ENCODE measurements around the gene PHETA2. TPM values are rescaled to one million over a fixed set of nuclear protein-coding genes. Genes with fewer than 3 reads are reported as not detected.

The PHETA2 gene
- total and polyA plus RNA-seq, 2 of the 13 experiments (the other 11 are each of a cell fraction or from before 2014, with no cell fraction given): 0.07 TPM; not detected in 1

GRCh38 chr22:42079319-42080251, 5.5 kb downstream of the PHETA2 start, which contains the start of gene SMDT1 (continued):
- TF ChIP-seq RERE (CRISPR knock-in tag; IDR thresholded peaks at IDR 0.05; ENCODE audit: low read depth) (no peak), NFE2L2 (IDR thresholded peaks at IDR 0.05; ENCODE audit: low read length) (no peak), DMTF1 (CRISPR knock-in tag; IDR thresholded peaks at IDR 0.05) (no peak), PAF1 (CRISPR knock-in tag; IDR thresholded peaks at IDR 0.05) (no peak), ZNF556 (CRISPR knock-in tag; IDR thresholded peaks at IDR 0.05; ENCODE audit: borderline replicate concordance) (0 out of 2 replicates have a peak, but pooled peaks have one; percentile 52), ATF3 (CRISPR knock-in tag; IDR thresholded peaks at IDR 0.05) (no peak), KDM1A (CRISPR knock-in tag; IDR thresholded peaks at IDR 0.05) (no peak), MXD4 (CRISPR knock-in tag; IDR thresholded peaks at IDR 0.05) (no peak; the same call in 1 of the 2 replicates), FOSL2 (CRISPR knock-in tag; IDR thresholded peaks at IDR 0.05) (peak; percentile 16; the same call in 1 of the 2 replicates), ZBTB37 (CRISPR knock-in tag; IDR thresholded peaks at IDR 0.05) (no peak), MATR3 (CRISPR knock-in tag; IDR thresholded peaks at IDR 0.05) (no peak), ZNF672 (CRISPR knock-in tag; IDR thresholded peaks at IDR 0.05) (no peak), ZMAT3 (CRISPR knock-in tag; conservative IDR thresholded peaks at IDR 0.05) (0 out of 2 replicates have a peak, but pooled peaks have one; percentile 14), ZNF788 (CRISPR knock-in tag; IDR thresholded peaks at IDR 0.05; ENCODE audit: borderline replicate concordance) (peak; percentile 35; the same call in 1 of the 2 replicates), HOXA3 (CRISPR knock-in tag; IDR thresholded peaks at IDR 0.05) (peak; percentile 91), RNF2 (conservative IDR thresholded peaks at IDR 0.05; ENCODE audit: low read depth) (no peak; the same call in none of the 2 replicates), RARG (CRISPR knock-in tag; IDR thresholded peaks at IDR 0.05; ENCODE audit: low read depth) (no peak)
